Choroid plexus epithelial cell (primary cell): Measurements from ENCODE around the gene HTT-AS.
A peak's percentile ranks its signal among the peaks of the same experiment; 100 is the strongest.

Experiments used
- DNase-seq: peaks from one replicate; pipeline ENCODE4 v3.0.0-alpha.2; 2010; ENCODE audit warnings: low read depth
- H3K4me3 ChIP-seq: 2 replicates; pipeline ENCODE4 v1.5.1; 2011; ENCODE audit warnings: low read depth, mild to moderate bottlenecking, control low read depth, low read length, moderate library complexity
- CTCF ChIP-seq: conservative IDR thresholded peaks from 2 replicates; pipeline ENCODE4 v1.5.1; 2011; ENCODE audit warnings: low read depth, mild to moderate bottlenecking, control low read depth, inconsistent platforms, low read length, moderate library complexity

The HTT-AS gene

DNA sequence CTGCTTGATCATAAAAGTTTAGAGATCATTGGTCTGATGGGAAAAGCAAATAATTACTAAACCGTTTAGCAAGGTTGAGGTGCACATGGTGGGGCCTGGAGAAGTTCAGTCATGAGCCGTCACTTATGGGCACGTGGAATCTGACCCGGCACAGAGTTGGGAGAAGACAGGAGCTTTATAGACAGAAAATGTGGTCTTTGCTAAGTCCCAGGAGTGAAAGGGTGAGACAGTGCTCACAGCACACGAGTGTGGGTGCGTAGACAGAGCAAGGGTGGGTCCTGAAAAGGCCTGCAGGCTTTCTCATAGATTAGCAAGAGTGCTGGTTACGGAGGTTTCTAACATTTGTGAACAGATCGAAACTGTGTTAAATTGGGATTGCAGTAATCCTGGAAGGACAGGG is 44.0 kb upstream of the HTT-AS start:
- H3K4me3 ChIP-seq, result no peak overlapping the region
- TF ChIP-seq CTCF, result no peak
- no peak for DNase-seq

DNA sequence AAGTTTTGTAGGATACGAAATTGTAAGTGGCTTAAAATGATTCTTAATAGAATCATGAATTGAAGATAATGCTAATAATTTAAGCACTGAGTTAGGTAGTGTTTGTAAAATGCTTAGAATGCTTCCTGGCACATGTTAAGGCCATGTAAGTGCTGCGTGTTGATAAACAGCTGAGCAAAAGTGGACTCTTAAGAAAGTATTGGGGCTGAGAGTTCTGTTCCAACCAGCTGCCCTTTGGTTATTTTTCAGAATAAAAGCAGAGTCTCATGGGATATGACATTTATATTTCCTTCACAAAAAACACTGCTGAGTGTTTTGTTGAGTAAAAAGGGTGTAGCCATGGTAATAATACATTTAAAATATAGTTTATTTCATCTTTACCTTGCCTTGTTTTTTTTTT is 42.6 kb upstream of the HTT-AS start:
- no peak for TF ChIP-seq CTCF

DNA sequence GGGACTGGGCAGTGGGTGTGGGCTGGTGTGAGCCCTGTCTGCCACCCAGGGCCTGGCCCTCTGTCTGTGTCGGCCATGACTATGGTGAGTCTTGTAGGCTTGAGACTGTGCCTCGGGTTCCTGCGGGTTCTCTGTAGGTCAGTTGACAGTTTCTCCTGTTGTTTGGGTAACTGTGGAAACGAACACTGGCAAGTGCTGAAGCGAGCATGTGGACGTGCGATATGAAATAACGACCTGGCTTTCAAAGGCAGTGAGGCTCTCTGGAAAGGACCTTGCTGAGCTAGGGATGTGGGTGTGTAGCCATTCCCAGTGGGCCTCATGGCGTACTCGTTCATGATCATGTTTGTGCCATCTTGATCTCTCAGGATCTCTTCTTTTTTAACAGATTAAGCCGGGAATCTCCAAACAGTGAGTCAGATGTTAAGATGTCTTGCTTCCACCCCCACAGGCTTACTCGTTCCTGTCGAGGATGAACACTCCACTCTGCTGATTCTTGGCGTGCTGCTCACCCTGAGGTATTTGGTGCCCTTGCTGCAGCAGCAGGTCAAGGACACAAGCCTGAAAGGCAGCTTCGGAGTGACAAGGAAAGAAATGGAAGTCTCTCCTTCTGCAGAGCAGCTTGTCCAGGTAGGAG is 41.4 kb upstream of the HTT-AS start:
- H3K4me3 ChIP-seq, result no peak overlapping the region
- TF ChIP-seq CTCF, result no peak
- peak; percentile 68 for DNase-seq

More for the DNA sequence above, 42.6 kb upstream of the HTT-AS start:
- no peak for DNase-seq
- no peak overlapping the region for H3K4me3 ChIP-seq

GRCh38 chr4:3114377-3114776 is 40.0 kb upstream of the HTT-AS start:
- H3K4me3 ChIP-seq, result no peak overlapping the region
- TF ChIP-seq CTCF, result no peak
- no peak for DNase-seq

GRCh38 chr4:3112609-3113469 is 38.5 kb upstream of the HTT-AS start:
- no peak overlapping the region for H3K4me3 ChIP-seq
- no peak for TF ChIP-seq CTCF
- no peak for DNase-seq

DNA sequence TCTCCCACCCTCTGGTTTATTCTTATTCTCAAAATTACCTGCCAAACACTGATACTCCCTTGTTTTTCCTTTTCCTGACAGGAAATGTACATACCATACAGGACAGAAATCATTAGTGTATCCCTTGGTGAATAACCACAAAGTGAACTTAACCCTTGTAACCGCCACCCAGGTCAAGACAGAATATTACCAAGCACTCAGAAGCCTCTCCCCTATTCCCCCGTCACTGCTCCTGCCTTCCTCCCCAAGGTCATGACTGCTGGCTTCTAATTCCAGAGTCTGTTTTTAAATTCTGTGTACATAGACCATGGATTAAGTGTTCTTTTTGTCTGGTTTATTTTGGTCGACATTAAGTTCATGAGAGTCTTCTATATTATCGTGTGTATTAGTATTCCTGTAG is 37.9 kb upstream of the HTT-AS start:
- TF ChIP-seq CTCF, result no peak

DNA sequence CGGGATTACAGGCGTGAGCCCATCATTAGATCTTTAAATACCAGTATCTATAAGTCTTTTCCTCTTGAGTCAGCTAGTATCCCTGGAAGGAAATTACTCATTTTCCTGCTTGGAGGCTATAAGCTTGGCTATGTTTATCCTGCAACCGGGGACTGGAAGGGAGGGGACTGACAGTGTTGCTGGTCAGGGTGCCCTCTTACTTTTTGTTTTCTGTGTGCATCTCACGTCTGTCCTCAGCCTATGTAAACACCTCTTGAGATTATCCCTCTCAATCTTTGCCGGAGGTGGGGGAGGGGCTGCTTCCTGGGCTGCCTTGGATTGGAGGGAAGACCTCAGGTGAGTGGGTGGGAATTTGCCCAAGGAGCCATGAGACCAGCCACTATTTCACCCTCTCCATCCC is 37.1 kb upstream of the HTT-AS start:
- no peak overlapping the region for H3K4me3 ChIP-seq
- no peak for TF ChIP-seq CTCF
- DNase-seq, result peak; percentile 59

More for the DNA sequence above, 37.9 kb upstream of the HTT-AS start:
- no peak for DNase-seq
- H3K4me3 ChIP-seq, result no peak overlapping the region
